PC-3 (cell line): Measurements from ENCODE around the gene HSH2D.

ENCODE experiments used
- CTCF ChIP-seq: fragments of 300-600 bp; sonication (generic); conservative IDR thresholded peaks from 2 replicates; pipeline ENCODE4 v1.5.1; 2017; ENCODE audit warnings: antibody characterized with exemption, low read depth, mild to moderate bottlenecking, low read length
- EZH2 ChIP-seq: fragments of 300-600 bp; sonication (generic); IDR thresholded peaks from one replicate; pipeline ENCODE4 v1.6.1; 2017; ENCODE audit warnings: antibody characterized with exemption, mild to moderate bottlenecking, low read length; ENCODE audit not compliant: unreplicated experiment

GRCh38 chr19:16133818-16134217 is 9.7 kb upstream of the HSH2D start:
- TF ChIP-seq CTCF, result no peak
- no peak for TF ChIP-seq EZH2
